GM12874 (cell line): ENCODE results near the gene SYNE2.

Experiments
- TF ChIP-seq, protein P1 (sequence below): IDR thresholded peaks from 2 replicates; pipeline ENCODE4 v1.5.1; 2011; ENCODE audit warnings: low read depth, mild to moderate bottlenecking, control low read depth, low read length, moderate library complexity; ENCODE audit not compliant: insufficient read depth

SYNE2 gene

GRCh38 chr14:63992858-63993257 is 140.1 kb downstream of the SYNE2 start:
- TF ChIP-seq, protein P1, sequence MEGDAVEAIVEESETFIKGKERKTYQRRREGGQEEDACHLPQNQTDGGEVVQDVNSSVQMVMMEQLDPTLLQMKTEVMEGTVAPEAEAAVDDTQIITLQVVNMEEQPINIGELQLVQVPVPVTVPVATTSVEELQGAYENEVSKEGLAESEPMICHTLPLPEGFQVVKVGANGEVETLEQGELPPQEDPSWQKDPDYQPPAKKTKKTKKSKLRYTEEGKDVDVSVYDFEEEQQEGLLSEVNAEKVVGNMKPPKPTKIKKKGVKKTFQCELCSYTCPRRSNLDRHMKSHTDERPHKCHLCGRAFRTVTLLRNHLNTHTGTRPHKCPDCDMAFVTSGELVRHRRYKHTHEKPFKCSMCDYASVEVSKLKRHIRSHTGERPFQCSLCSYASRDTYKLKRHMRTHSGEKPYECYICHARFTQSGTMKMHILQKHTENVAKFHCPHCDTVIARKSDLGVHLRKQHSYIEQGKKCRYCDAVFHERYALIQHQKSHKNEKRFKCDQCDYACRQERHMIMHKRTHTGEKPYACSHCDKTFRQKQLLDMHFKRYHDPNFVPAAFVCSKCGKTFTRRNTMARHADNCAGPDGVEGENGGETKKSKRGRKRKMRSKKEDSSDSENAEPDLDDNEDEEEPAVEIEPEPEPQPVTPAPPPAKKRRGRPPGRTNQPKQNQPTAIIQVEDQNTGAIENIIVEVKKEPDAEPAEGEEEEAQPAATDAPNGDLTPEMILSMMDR = no peak

- TF ChIP-seq, protein P1 = no peak
These were observed 141.2 kb downstream of the SYNE2 start for GRCh38 chr14:63993992-63994391.

GRCh38 chr14:63995285-63995684 is 142.5 kb downstream of the SYNE2 start:
- TF ChIP-seq, protein P1 = no peak

GRCh38 chr14:63996016-63996415 is 143.2 kb downstream of the SYNE2 start:
- TF ChIP-seq, protein P1 = no peak

DNA sequence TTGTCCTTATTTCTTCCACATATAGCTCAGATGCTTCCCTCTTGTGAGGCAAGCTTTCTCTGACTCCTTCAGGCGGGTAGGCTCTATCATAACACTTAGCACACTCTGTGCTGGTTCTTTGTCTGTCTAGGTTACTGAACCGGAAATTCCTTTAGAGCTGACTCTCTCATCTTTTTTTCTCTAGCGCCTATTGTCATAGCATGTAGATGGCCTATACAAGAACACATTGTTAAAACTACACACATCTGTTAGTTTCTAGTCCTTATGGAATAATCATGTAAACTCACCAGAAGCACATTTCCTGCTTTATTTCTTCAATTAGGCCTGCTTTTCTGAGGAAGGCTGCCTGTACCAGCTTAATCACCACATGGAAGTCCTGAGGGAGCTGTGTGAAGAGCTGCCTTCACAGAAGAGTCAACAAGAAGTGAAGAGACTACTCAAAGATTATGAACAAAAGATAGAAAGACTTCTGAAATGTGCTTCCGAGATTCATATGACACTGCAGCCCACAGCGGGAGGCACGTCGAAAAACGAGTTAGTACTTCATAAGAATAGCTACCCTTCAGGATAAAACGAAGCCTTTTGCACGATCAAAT is 143.9 kb downstream of the SYNE2 start:
- TF ChIP-seq, protein P1 = no peak

DNA sequence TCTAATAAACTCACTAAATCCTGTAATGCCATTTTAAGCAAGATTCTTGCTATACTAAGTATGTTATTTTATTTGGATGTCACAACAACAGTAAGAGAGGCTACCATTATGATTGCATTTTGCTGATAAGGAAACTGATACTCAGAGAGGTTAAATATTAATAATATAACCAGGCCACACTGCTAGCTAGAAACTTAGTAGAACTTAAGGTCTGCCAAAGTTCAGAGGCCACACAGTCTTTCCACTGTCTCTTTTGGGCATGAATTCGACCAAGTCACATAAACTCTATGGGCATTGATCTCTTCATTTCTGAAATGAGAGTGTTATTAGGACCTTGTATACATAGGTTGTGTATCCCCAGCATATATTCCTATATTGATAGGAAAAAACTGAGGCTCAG is 147.9 kb downstream of the SYNE2 start:
- TF ChIP-seq, protein P1 = no peak

- TF ChIP-seq, protein P1 = no peak
These were observed 153.0 kb downstream of the SYNE2 start for GRCh38 chr14:64005822-64006221.

DNA sequence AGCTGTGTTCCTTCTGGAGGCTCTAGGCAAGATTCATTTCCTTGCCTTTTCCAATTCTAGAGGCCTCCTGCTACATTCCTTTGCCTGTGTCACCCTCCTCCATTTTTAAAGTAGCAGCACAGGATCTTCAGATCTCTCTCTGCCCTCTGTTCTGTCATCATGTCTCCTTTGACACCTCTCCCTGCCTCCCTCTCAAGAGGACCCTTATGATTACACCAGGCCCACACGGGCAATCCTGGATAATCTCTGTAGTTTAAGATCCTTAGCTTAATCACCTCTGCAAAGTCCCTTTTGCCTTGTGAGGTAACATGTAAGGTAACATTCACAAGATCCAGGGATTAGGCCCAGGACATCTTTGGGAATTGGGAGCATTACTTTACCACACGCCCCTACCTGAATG is 155.2 kb downstream of the SYNE2 start:
- TF ChIP-seq, protein P1 = no peak
